ENCODE data around the gene UNC5A.

DNA sequence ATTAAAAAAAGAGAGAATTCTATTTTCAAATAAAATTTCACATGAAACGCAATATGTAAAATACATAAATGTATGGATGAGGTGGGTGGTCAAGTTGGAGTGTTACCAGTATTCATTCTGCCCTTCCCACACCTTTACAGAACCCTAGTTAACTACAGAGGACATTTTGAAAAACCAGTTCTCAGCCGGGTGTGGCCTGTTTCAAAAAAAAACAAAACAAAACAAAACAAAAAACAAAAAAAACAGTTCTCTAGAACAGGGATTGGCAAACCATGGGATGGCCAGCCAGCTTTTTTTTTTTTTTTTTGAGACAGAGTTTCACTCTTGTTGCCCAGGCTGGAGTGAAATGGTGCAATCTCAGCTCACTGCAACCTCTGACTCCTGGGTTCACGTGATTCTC lies 117.2 kb downstream of the UNC5A start:
- TF ChIP-seq, protein P1, sequence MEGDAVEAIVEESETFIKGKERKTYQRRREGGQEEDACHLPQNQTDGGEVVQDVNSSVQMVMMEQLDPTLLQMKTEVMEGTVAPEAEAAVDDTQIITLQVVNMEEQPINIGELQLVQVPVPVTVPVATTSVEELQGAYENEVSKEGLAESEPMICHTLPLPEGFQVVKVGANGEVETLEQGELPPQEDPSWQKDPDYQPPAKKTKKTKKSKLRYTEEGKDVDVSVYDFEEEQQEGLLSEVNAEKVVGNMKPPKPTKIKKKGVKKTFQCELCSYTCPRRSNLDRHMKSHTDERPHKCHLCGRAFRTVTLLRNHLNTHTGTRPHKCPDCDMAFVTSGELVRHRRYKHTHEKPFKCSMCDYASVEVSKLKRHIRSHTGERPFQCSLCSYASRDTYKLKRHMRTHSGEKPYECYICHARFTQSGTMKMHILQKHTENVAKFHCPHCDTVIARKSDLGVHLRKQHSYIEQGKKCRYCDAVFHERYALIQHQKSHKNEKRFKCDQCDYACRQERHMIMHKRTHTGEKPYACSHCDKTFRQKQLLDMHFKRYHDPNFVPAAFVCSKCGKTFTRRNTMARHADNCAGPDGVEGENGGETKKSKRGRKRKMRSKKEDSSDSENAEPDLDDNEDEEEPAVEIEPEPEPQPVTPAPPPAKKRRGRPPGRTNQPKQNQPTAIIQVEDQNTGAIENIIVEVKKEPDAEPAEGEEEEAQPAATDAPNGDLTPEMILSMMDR (conservative IDR thresholded peaks at IDR 0.05), result no peak
- TF ChIP-seq EZH2 (IDR thresholded peaks at IDR 0.05; ENCODE audit: low read depth), result no peak

Measured in PC-9 (cell line).